GM12878 (cell line): ENCODE data around the gene HNRNPDL. TPM values are rescaled to one million over a fixed set of nuclear protein-coding genes. Genes with fewer than 3 reads are reported as not detected.

Experiments used
- BCLAF1 ChIP-seq: fragments of 450-650 bp; IDR thresholded peaks from 2 replicates; pipeline ENCODE4 v1.6.1; 2017; ENCODE audit warnings: antibody characterized with exemption, mild to moderate bottlenecking, moderate library complexity
- BRCA1 ChIP-seq: IDR thresholded peaks from 2 replicates; pipeline ENCODE4 v1.6.1; 2011; ENCODE audit warnings: low read depth, low read length, improper control_type of control experiment
- CBX5 ChIP-seq: sonication (generic); IDR thresholded peaks from 2 replicates; pipeline ENCODE4 v1.6.1; 2016; ENCODE audit warnings: low read depth, moderate library complexity, mild to moderate bottlenecking, inconsistent platforms
- E4F1 ChIP-seq: fragments of 450-650 bp; IDR thresholded peaks from 2 replicates; pipeline ENCODE4 v1.6.1; 2018; ENCODE audit warnings: borderline replicate concordance, mild to moderate bottlenecking; ENCODE audit not compliant: partially characterized antibody
- EED ChIP-seq: sonication (generic); IDR thresholded peaks from 2 replicates; pipeline ENCODE4 v1.6.1; 2016; ENCODE audit warnings: antibody characterized with exemption, low read depth
- GATAD2B ChIP-seq: fragments of 450-650 bp; conservative IDR thresholded peaks from 2 replicates; pipeline ENCODE4 v1.6.1; 2017; ENCODE audit warnings: low read depth, mild to moderate bottlenecking, moderate library complexity
- KAT2A ChIP-seq: conservative IDR thresholded peaks from 2 replicates; pipeline ENCODE4 v1.6.1; 2011; ENCODE audit warnings: low read depth, low read length; ENCODE audit not compliant: control insufficient read depth
- SUPT20H ChIP-seq: IDR thresholded peaks from 2 replicates; pipeline ENCODE4 v1.6.1; 2011; ENCODE audit warnings: low read depth, mild to moderate bottlenecking, low read length, moderate library complexity, borderline replicate concordance; ENCODE audit not compliant: control insufficient read depth
- polyA plus RNA-seq, 11 experiments: library from polyadenylated mRNA; depleted of rRNA in 4 of 11; unstranded in 6 of 11; stranded (reverse) in 5 of 11; fragments of >200 nt; fragmentation: Nextera tagmentation in 4 of 11; fragmentation: Illumina TruSeq in 1 of 11; extraction: Ambion mirVana in 4 of 11; extraction: Trizol in 1 of 11; gene quantifications; 1 replicate in 1 of 11; 2 replicates in 10 of 11; pipeline versions ENCODE4 v1.2.1 to v1.2.3, GENCODE V29; 2011 to 2016; ENCODE audit warnings: inconsistent platforms in 2 of 11, missing spikeins in 2 of 11, low read depth in 1 of 11
- total RNA-seq, 4 experiments: library from RNA; depleted of rRNA in 3 of 4; stranded (reverse); fragments of >200 nt in 3 of 4; fragmentation: Illumina TruSeq in 1 of 4; extraction: Trizol in 1 of 4; gene quantifications; 2 replicates each; pipeline versions ENCODE4 v1.2.1 to v1.2.3, GENCODE V29; 2013 to 2021

HNRNPDL gene
- total and polyA plus RNA-seq, 10 of the 15 experiments (the other 5 are each of a cell fraction or from before 2014, with no cell fraction given) = 217 to 510 (median 345) TPM

GRCh38 chr4:82382751-82383150 lies 47.5 kb downstream of the HNRNPDL start (continued):
- TF ChIP-seq SUPT20H (no peak), EED (no peak), KAT2A (no peak), GATAD2B (no peak), CBX5 (no peak), BCLAF1 (no peak), BRCA1 (no peak), E4F1 (no peak)
